ENCODE data around the gene COPE. TPM values are rescaled to one million over a fixed set of nuclear protein-coding genes. Genes with fewer than 3 reads are reported as not detected.
"Not testable (repeated sequence)": the region's sequence is repeated elsewhere in the genome, so short reads cannot be mapped to it uniquely, and the experiment has no call there.

COPE gene
- total and polyA plus RNA-seq, 2 donors (not counting 1 experiment from before 2014, with no cell fraction given) = 154 to 279 TPM

DNA sequence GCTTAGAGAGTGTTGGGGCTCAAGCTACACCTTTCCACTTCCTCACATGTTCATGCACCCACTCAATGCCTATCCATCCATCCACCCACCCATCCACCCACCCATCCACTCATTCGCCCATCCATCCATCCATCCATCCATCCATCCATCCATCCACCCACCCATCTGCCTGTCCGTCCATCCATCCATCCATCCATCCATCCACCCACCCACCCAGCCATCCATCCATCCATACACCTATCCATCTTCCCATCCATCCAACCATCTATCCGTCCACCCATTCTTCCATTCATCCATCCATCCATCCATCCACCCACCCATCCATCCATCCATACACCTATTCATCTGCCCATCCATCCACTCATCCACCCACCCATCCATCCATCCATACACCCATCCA lies 34.9 kb upstream of the COPE start:
- ChIA-PET CTCF (no interaction called here), POLR2A (no interaction called here)
- H3K9me3 Mint-ChIP-seq (ENCODE audit: insufficient read depth) = no peaks in the 10 kb centered on the region
- intact Hi-C loops (cut with micrococcal nuclease) = no loop called here
- WGBS (ENCODE audit: insufficient coverage) = 94% methylated on average over 3 of the region's 3 CpGs
- no peak overlapping the region for H3K4me3 Mint-ChIP-seq
- no peak overlapping the region for H3K27ac Mint-ChIP-seq
- Histone ChIP-seq H2AFZ (ENCODE audit: insufficient read depth, low read depth, low read length, poor library complexity, severe bottlenecking) (no peak overlapping the region), H4K20me1 (ENCODE audit: control insufficient read depth, insufficient read depth, low read length, poor library complexity, severe bottlenecking) (no peaks in the 10 kb centered on the region), H3K9me3 (ENCODE audit: control extremely low read depth in 1 of 3, control insufficient read depth in 2 of 3, insufficient read depth in 1 of 3, low read length in 2 of 3) (no peaks in the 10 kb centered on the region), H3K79me2 (ENCODE audit: control insufficient read depth, insufficient read depth, low read length) (no peaks in the 10 kb centered on the region), H3K27me3 (replicated peaks in 1 of 4; ENCODE audit: control extremely low read depth in 1 of 4, control insufficient read depth in 3 of 4, insufficient read depth in 4 of 4, low read length in 3 of 4) (no peaks in the 10 kb centered on the region), H3K27ac (ENCODE audit: low read length in 2 of 2) (no peak overlapping the region), H3K36me3 (replicated peaks in 1 of 2; ENCODE audit: control extremely low read depth in 1 of 2, control insufficient read depth in 1 of 2, extremely low read depth in 1 of 2, insufficient read depth in 2 of 2, low read length in 1 of 2) (no peaks in the 10 kb centered on the region), H3K4me2 (replicated peaks; ENCODE audit: low read depth, low read length, poor library complexity, severe bottlenecking) (no peak overlapping the region), H3K9ac (ENCODE audit: low read length) (no peak overlapping the region), H3K4me3 (ENCODE audit: control extremely low read depth in 1 of 5, extremely low read depth in 1 of 5, insufficient read depth in 1 of 5, low read depth in 2 of 5, low read length in 4 of 5) (no peak overlapping the region), H3K4me1 (ENCODE audit: control insufficient read depth in 2 of 2, insufficient read depth in 2 of 2, low read length in 2 of 2) (peaks cover 0 to 2% of the 10 kb centered on the region in 2 donors)
- H3K4me1 Mint-ChIP-seq = no peaks in the 10 kb centered on the region
- no peaks in the 10 kb centered on the region for H3K27me3 Mint-ChIP-seq
- no peak for TF ChIP-seq EZH2 (IDR thresholded peaks at IDR 0.05; ENCODE audit: borderline replicate concordance, insufficient read depth, low read depth, low read length, poor library complexity, severe bottlenecking)
- ATAC-seq (ENCODE audit: low read depth) (no peak), DNase-seq (no peak)

DNA sequence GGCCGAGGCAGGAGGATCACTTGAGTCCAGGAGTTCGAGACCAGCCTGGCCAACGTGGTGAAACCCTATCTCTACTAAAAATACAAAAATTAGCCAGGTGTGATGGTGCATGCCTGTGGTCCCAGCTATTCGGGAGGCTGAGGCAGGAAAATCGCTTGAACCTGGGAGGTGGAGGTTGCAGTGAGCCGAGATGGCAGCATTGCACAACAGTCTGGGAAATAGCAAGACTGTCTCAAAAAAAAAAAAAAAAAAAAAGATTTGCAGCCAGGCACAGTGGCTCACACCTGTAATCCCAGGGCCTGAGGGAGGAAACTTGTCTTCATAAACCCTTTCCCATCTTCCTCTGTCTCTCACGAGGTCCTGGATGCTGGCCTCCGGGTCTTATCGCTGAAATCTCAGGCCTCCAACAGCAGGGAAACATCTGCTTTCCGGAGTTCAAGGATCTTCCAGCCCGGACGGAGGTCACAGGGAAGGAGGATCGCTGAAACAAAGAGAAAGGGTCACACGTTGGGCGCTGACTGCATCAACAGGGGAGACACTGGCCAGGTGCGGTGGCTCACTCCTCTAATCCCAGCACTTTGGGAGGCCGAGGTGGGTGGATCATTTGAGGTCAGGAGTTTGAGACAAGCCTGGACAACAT lies 33.3 kb upstream of the COPE start:
- H3K9me3 ChIP-seq (ENCODE audit: control extremely low read depth in 1 of 3, control insufficient read depth in 2 of 3, insufficient read depth in 1 of 3, low read length in 2 of 3); H3K27ac Mint-ChIP-seq; H3K36me3 ChIP-seq (replicated peaks in 1 of 2; ENCODE audit: control extremely low read depth in 1 of 2, control insufficient read depth in 1 of 2, extremely low read depth in 1 of 2, insufficient read depth in 2 of 2, low read length in 1 of 2); POLR2A ChIA-PET; H4K20me1 ChIP-seq (ENCODE audit: control insufficient read depth, insufficient read depth, low read length, poor library complexity, severe bottlenecking); CTCF ChIA-PET; DNase-seq; H3K4me3 Mint-ChIP-seq; H3K79me2 ChIP-seq (ENCODE audit: control insufficient read depth, insufficient read depth, low read length); H3K27me3 Mint-ChIP-seq; H3K27ac ChIP-seq (ENCODE audit: low read length in 2 of 2); H3K4me3 ChIP-seq (ENCODE audit: control extremely low read depth in 1 of 5, extremely low read depth in 1 of 5, insufficient read depth in 1 of 5, low read depth in 2 of 5, low read length in 4 of 5); intact Hi-C loops (cut with micrococcal nuclease); H2AFZ ChIP-seq (ENCODE audit: insufficient read depth, low read depth, low read length, poor library complexity, severe bottlenecking); H3K27me3 ChIP-seq (replicated peaks in 1 of 4; ENCODE audit: control extremely low read depth in 1 of 4, control insufficient read depth in 3 of 4, insufficient read depth in 4 of 4, low read length in 3 of 4); H3K4me1 Mint-ChIP-seq; H3K9ac ChIP-seq (ENCODE audit: low read length); ATAC-seq (ENCODE audit: low read depth); H3K9me3 Mint-ChIP-seq (ENCODE audit: insufficient read depth); H3K4me2 ChIP-seq (replicated peaks; ENCODE audit: low read depth, low read length, poor library complexity, severe bottlenecking): not testable (repeated sequence)
- WGBS (ENCODE audit: insufficient coverage) = 77% methylated on average over 7 of the region's 17 CpGs
- H3K4me1 ChIP-seq (ENCODE audit: control insufficient read depth in 2 of 2, insufficient read depth in 2 of 2, low read length in 2 of 2) = peaks cover 0 to 18% of the 10 kb centered on the region in 2 donors

All from B cell (primary cell).